ENCODE results near the gene PAK6.

Gene PAK6

GRCh38 chr15:40232625-40233070 lies 6.2 kb upstream of the PAK6 start:
- Histone ChIP-seq H3K27me3 (ENCODE audit: insufficient read depth, low read length, poor library complexity, severe bottlenecking) (no peaks in the 10 kb centered on the region), H3K9ac (ENCODE audit: low read depth, low read length, poor library complexity, severe bottlenecking) (no peak overlapping the region), H2AFZ (ENCODE audit: low read length) (no peak overlapping the region), H3F3A (ENCODE audit: low read depth) (no peaks in the 10 kb centered on the region), H3K4me2 (ENCODE audit: low read depth, low read length, poor library complexity, severe bottlenecking) (no peak overlapping the region), H3K9me2 (replicated peaks; ENCODE audit: low read depth, low read length) (no peaks in the 10 kb centered on the region), H3K36me3 (ENCODE audit: insufficient read depth, low read length) (peaks cover 26% of the 10 kb centered on the region; the same call in 1 of the 2 replicates), H3K9me3 (ENCODE audit: insufficient read depth, low read depth, low read length) (no peaks in the 10 kb centered on the region), H3K79me2 (ENCODE audit: insufficient read depth, low read length) (no peaks in the 10 kb centered on the region), H4K20me1 (ENCODE audit: insufficient read depth, low read length, poor library complexity, severe bottlenecking) (no peaks in the 10 kb centered on the region), H3K4me3 (ENCODE audit: low read length, poor library complexity, severe bottlenecking) (no peak overlapping the region), H3K4me1 (ENCODE audit: insufficient read depth, low read length, poor library complexity, severe bottlenecking) (peaks cover 6% of the 10 kb centered on the region)
- TF ChIP-seq EZH2phosphoT487 (IDR thresholded peaks at IDR 0.05; ENCODE audit: borderline replicate concordance) (no peak), CTCF (conservative IDR thresholded peaks at IDR 0.05; ENCODE audit: low read length) (no peak)

- no peaks in the 10 kb centered on the region for H3K9me3 ChIP-seq (ENCODE audit: insufficient read depth, low read depth, low read length)
- H3K9ac ChIP-seq (ENCODE audit: low read depth, low read length, poor library complexity, severe bottlenecking): no peak overlapping the region
- H2AFZ ChIP-seq (ENCODE audit: low read length): no peak overlapping the region
- no peaks in the 10 kb centered on the region for H3K9me2 ChIP-seq (replicated peaks; ENCODE audit: low read depth, low read length)
- no peaks in the 10 kb centered on the region for H4K20me1 ChIP-seq (ENCODE audit: insufficient read depth, low read length, poor library complexity, severe bottlenecking)
- H3K27me3 ChIP-seq (ENCODE audit: insufficient read depth, low read length, poor library complexity, severe bottlenecking): no peaks in the 10 kb centered on the region
- H3K36me3 ChIP-seq (ENCODE audit: insufficient read depth, low read length): peaks cover 16% of the 10 kb centered on the region; the same call in 1 of the 2 replicates
- H3K4me3 ChIP-seq (ENCODE audit: low read length, poor library complexity, severe bottlenecking): no peak overlapping the region
- H3K79me2 ChIP-seq (ENCODE audit: insufficient read depth, low read length): no peaks in the 10 kb centered on the region
- no peaks in the 10 kb centered on the region for H3F3A ChIP-seq (ENCODE audit: low read depth)
- H3K4me1 ChIP-seq (ENCODE audit: insufficient read depth, low read length, poor library complexity, severe bottlenecking): peaks cover 6% of the 10 kb centered on the region
- TF ChIP-seq EZH2phosphoT487 (IDR thresholded peaks at IDR 0.05; ENCODE audit: borderline replicate concordance) (no peak), CTCF (conservative IDR thresholded peaks at IDR 0.05; ENCODE audit: low read length) (no peak)
- H3K4me2 ChIP-seq (ENCODE audit: low read depth, low read length, poor library complexity, severe bottlenecking): no peak overlapping the region
Observed at GRCh38 chr15:40233727-40234577, 4.9 kb upstream of the PAK6 start.

- Histone ChIP-seq H3K9ac (ENCODE audit: low read depth, low read length, poor library complexity, severe bottlenecking) (no peak overlapping the region), H3K4me1 (ENCODE audit: insufficient read depth, low read length, poor library complexity, severe bottlenecking) (peaks cover 6% of the 10 kb centered on the region), H3K27me3 (ENCODE audit: insufficient read depth, low read length, poor library complexity, severe bottlenecking) (no peaks in the 10 kb centered on the region), H3K4me2 (ENCODE audit: low read depth, low read length, poor library complexity, severe bottlenecking) (no peak overlapping the region), H3K4me3 (ENCODE audit: low read length, poor library complexity, severe bottlenecking) (no peak overlapping the region), H3K36me3 (ENCODE audit: insufficient read depth, low read length) (peaks cover 9% of the 10 kb centered on the region; the same call in 1 of the 2 replicates), H3F3A (ENCODE audit: low read depth) (no peaks in the 10 kb centered on the region), H3K79me2 (ENCODE audit: insufficient read depth, low read length) (no peaks in the 10 kb centered on the region), H2AFZ (ENCODE audit: low read length) (no peak overlapping the region), H3K9me2 (replicated peaks; ENCODE audit: low read depth, low read length) (no peaks in the 10 kb centered on the region), H4K20me1 (ENCODE audit: insufficient read depth, low read length, poor library complexity, severe bottlenecking) (no peaks in the 10 kb centered on the region), H3K9me3 (ENCODE audit: insufficient read depth, low read depth, low read length) (no peaks in the 10 kb centered on the region)
- TF ChIP-seq CTCF (conservative IDR thresholded peaks at IDR 0.05; ENCODE audit: low read length): no peak
- TF ChIP-seq EZH2phosphoT487 (IDR thresholded peaks at IDR 0.05; ENCODE audit: borderline replicate concordance): no peak
Observed at GRCh38 chr15:40234783-40235182, 4.1 kb upstream of the PAK6 start.

All from Loucy (cell line).